ENCODE results near the gene VPS29. TPM values are rescaled to one million over a fixed set of nuclear protein-coding genes. Genes with fewer than 3 reads are reported as not detected.
A peak's percentile ranks its signal among the peaks of the same experiment; 100 is the strongest.
"Not testable (repeated sequence)": the region's sequence is repeated elsewhere in the genome, so short reads cannot be mapped to it uniquely, and the experiment has no call there.

The VPS29 gene
- total RNA-seq, 4 donors from 2014 or later, result 81.1 to 124 (median 106) TPM

- DNase-seq, result no peak
- Histone ChIP-seq H3K4me3 (no peak overlapping the region), H3K27me3 (no peaks in the 10 kb centered on the region), H3K36me3 (peaks cover 0 to 13% (median 0%) of the 10 kb centered on the region in 3 donors), H3K4me1 (peaks cover 0 to 25% (median 0%) of the 10 kb centered on the region in 4 donors), H3K27ac (peak overlapping the region in 3 of 4 donors; percentile 5 to 46 (median 9)), H3K9me3 (no peaks in the 10 kb centered on the region)
- no peak for TF ChIP-seq POLR2A (IDR thresholded peaks at IDR 0.05)
- TF ChIP-seq, protein P1, sequence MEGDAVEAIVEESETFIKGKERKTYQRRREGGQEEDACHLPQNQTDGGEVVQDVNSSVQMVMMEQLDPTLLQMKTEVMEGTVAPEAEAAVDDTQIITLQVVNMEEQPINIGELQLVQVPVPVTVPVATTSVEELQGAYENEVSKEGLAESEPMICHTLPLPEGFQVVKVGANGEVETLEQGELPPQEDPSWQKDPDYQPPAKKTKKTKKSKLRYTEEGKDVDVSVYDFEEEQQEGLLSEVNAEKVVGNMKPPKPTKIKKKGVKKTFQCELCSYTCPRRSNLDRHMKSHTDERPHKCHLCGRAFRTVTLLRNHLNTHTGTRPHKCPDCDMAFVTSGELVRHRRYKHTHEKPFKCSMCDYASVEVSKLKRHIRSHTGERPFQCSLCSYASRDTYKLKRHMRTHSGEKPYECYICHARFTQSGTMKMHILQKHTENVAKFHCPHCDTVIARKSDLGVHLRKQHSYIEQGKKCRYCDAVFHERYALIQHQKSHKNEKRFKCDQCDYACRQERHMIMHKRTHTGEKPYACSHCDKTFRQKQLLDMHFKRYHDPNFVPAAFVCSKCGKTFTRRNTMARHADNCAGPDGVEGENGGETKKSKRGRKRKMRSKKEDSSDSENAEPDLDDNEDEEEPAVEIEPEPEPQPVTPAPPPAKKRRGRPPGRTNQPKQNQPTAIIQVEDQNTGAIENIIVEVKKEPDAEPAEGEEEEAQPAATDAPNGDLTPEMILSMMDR (IDR thresholded peaks at IDR 0.05), result no peak
Measured at GRCh38 chr12:110531741-110532333, 29.9 kb upstream of the VPS29 start.

DNA sequence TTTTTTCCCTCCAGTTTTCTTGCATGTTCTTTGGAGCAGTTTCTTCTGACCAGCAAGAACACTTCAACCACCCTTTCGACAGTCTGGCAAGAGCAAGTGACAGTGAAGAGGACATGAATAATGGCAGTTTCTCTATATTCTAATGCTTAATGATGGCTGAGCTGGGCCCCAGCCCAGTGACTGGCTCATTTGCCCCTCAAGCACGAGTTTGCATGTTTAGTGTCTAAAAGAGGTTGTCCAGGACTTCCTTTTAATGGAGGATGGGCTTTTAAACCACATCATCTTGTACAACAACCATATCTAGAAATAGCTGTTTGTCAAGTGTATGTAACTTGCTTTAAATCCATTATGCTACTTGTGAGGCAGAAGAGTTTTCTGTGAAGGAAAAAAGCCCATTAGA is 28.6 kb upstream of the VPS29 start:
- Histone ChIP-seq H3K4me3 (no peak overlapping the region), H3K27ac (no peak overlapping the region), H3K4me1 (peaks cover 0 to 25% (median 0%) of the 10 kb centered on the region in 4 donors), H3K36me3 (peaks cover 0 to under 1% (median 0%) of the 10 kb centered on the region in 3 donors), H3K9me3 (no peaks in the 10 kb centered on the region), H3K27me3 (no peaks in the 10 kb centered on the region)
- TF ChIP-seq, protein P1 (IDR thresholded peaks at IDR 0.05), result no peak
- TF ChIP-seq POLR2A (IDR thresholded peaks at IDR 0.05), result no peak
- DNase-seq, result no peak

DNA sequence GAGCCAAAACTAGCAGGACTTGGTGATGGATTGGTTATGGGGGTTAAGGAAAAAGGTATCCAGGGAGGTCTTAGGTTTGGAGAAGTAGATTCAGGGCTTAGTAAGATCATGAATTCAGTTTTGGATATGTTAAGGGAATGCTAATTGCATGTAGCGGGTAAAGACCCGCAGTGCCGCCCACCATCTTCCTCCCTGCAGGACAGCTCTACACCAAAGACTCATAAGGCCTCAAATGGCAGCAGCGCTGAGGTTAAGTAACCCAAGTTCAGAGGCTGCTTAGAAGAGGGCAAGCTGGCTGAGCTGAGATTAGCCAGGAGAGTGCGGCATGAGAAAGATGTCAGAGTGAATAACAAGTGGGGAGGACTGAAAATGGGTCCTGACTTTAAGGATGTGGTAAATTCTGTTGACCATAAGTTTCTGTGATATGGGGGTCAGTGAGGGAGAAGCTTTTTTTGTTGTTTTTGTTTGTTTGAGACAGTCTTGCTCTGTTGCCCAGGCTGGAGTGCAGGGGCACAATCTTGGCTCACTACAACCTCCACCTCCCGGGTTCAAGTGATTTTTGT is 26.4 kb upstream of the VPS29 start:
- TF ChIP-seq, protein P1 (IDR thresholded peaks at IDR 0.05), result no peak
- TF ChIP-seq POLR2A (IDR thresholded peaks at IDR 0.05), result no peak
- H3K27me3 ChIP-seq, result no peaks in the 10 kb centered on the region
- no peak overlapping the region for H3K27ac ChIP-seq
- H3K9me3 ChIP-seq, result no peaks in the 10 kb centered on the region
- no peak overlapping the region for H3K4me3 ChIP-seq
- no peak for DNase-seq
- peaks cover 0 to 18% (median 0%) of the 10 kb centered on the region in 4 donors for H3K4me1 ChIP-seq
- no peaks in the 10 kb centered on the region for H3K36me3 ChIP-seq

DNA sequence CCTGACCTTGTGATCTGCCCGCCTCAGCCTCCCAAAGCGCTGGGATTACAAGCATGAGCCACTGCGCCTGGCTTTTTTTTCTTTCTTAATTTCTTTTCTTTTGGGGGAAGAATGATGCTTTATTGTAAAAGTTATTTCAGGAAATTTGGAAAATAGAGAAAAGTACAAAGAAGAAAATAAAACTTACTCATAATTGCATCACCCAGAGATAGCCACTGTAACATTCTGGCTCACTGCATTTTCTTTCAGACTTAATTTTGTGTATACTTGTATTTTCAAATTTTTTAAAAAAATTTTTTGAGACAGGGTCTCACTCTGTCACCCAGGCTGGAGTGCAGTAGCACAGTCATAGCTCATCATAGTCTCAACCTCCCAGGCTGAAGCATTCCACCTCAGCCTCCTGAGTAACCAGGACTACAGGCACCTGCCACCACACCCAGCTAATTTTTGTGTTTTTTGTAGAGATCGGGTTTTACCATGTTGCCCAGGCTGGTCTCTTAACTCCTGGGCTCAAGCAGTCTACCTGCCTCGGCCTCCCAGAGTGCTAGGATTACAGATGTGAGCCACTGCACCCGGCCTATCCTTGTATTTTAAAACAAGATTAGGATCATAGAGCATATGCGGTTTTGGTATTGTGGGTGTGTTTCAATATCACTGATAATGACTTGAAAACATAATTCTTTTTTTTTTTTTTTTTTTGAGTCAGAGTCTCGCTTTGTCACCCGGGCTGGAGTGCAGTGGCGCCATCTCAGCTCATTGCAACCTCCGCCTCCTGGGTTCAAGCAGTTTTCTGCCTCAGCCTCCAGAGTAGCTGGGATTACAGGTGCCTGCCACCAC is 19.2 kb upstream of the VPS29 start:
- H3K27ac ChIP-seq, H3K4me1 ChIP-seq, H3K27me3 ChIP-seq, H3K9me3 ChIP-seq, H3K4me3 ChIP-seq, DNase-seq, H3K36me3 ChIP-seq: not testable (repeated sequence)

GRCh38 chr12:110518014-110518413 is 16.1 kb upstream of the VPS29 start:
- not testable (repeated sequence) for DNase-seq, H3K4me3 ChIP-seq, H3K9me3 ChIP-seq, H3K27me3 ChIP-seq, H3K27ac ChIP-seq, H3K4me1 ChIP-seq, H3K36me3 ChIP-seq

DNA sequence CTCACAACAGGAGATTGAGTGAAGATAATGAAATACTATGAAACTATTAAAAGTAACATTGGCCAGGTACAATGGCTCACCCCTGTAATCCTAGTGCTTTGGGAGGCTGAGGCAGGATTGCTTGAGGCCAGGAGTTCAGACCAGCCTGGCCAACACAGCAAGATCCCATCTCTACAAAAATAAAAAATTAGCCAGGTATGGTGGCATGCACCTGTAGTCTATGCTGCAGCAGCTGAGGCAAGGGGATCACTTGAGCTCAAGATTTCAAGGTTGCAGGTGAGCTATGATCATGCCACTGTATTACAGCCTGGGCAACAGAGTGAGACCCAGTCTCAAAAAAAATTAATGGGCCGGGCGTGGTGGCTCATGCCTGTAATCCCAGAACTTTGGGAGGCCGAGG is 15.1 kb upstream of the VPS29 start:
- Histone ChIP-seq H3K36me3 (no peaks in the 10 kb centered on the region), H3K4me1 (no peaks in the 10 kb centered on the region), H3K27me3 (no peaks in the 10 kb centered on the region), H3K9me3 (no peaks in the 10 kb centered on the region), H3K4me3 (no peak overlapping the region), H3K27ac (no peak overlapping the region)
- DNase-seq, result no peak
- TF ChIP-seq POLR2A (IDR thresholded peaks at IDR 0.05), result no peak
- TF ChIP-seq, protein P1 (IDR thresholded peaks at IDR 0.05), result no peak

Data from Peyer's patch (tissue), 4 donors.